Measurements from ENCODE around the gene INTS15. TPM values are rescaled to one million over a fixed set of nuclear protein-coding genes. Genes with fewer than 3 reads are reported as not detected.

The INTS15 gene
- total RNA-seq, 1 donor from 2014 or later, result 36.9 TPM

- peak; percentile 63 for DNase-seq
- H3K27me3 Mint-ChIP-seq (ENCODE audit: unreplicated experiment), result peaks cover 15% of the 10 kb centered on the region
- H3K36me3 Mint-ChIP-seq (ENCODE audit: unreplicated experiment), result no peaks in the 10 kb centered on the region
- TF ChIP-seq, protein P1, sequence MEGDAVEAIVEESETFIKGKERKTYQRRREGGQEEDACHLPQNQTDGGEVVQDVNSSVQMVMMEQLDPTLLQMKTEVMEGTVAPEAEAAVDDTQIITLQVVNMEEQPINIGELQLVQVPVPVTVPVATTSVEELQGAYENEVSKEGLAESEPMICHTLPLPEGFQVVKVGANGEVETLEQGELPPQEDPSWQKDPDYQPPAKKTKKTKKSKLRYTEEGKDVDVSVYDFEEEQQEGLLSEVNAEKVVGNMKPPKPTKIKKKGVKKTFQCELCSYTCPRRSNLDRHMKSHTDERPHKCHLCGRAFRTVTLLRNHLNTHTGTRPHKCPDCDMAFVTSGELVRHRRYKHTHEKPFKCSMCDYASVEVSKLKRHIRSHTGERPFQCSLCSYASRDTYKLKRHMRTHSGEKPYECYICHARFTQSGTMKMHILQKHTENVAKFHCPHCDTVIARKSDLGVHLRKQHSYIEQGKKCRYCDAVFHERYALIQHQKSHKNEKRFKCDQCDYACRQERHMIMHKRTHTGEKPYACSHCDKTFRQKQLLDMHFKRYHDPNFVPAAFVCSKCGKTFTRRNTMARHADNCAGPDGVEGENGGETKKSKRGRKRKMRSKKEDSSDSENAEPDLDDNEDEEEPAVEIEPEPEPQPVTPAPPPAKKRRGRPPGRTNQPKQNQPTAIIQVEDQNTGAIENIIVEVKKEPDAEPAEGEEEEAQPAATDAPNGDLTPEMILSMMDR (IDR thresholded peaks at IDR 0.05; ENCODE audit: partially characterized antibody, unreplicated experiment), result no peak
- H3K4me3 Mint-ChIP-seq (ENCODE audit: unreplicated experiment), result peak within 1 kb of the TSS; percentile 88
- peaks cover 5% of the 10 kb centered on the region for H3K4me1 Mint-ChIP-seq (ENCODE audit: low read depth, unreplicated experiment)
- H3K9me3 Mint-ChIP-seq (ENCODE audit: unreplicated experiment), result peaks cover 9% of the 10 kb centered on the region
- H3K27ac Mint-ChIP-seq (ENCODE audit: unreplicated experiment), result peak within 1 kb of the TSS; percentile 43
Measured at GRCh38 chr7:6636741-6637543, 47.1 kb downstream of the INTS15 start, which contains the start of gene ZNF316. ZNF316 (plus strand) TSS chr7:6637318; CDS start chr7:6642410, 5,092 bp downstream.

DNA sequence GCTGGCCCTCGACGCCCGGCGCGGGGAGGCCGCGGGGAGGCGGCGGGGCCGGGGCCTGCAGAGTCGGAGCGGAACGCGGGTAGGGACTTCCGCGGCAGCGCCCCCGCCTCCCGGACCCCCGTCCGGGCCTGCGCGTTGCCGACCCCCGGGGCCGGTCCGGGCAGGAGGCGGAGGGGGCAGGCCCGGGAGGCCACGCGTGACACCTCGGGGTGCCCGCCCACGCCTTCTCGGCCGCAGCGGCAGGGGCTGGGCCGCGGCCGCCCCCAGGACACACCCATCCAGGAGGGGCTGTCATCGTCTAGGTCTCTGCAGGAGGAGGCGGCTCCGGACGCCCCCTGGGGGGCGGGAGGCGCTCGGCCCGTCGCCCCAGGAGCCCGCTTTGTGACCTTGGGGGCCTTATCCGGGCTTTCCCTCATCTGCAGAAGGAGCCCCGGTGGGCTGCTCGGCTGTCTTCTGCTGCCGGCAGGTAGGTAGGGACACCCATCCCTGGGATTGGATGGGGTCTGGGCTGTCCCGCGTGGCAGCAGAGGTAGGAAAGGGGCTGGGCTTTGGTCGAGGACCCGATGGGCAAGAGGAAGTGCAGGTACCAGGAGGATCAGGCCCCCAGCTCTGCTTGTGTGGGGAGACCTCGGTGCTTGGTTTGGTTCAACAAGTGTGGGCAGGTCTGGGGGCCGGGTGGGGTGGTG lies 47.9 kb downstream of the INTS15 start:
- H3K9me3 Mint-ChIP-seq (ENCODE audit: unreplicated experiment), result peaks cover 9% of the 10 kb centered on the region

GRCh38 chr7:6639032-6639431 lies 49.2 kb downstream of the INTS15 start:
- Mint-ChIP-seq H3K9me3 (ENCODE audit: unreplicated experiment) (peaks cover 6% of the 10 kb centered on the region), H3K27ac (ENCODE audit: unreplicated experiment) (no peak overlapping the region)
- TF ChIP-seq, protein P1 (IDR thresholded peaks at IDR 0.05; ENCODE audit: partially characterized antibody, unreplicated experiment), result no peak

More for the DNA sequence above, 47.9 kb downstream of the INTS15 start:
- peak overlapping the region; percentile 88 for H3K4me3 Mint-ChIP-seq (ENCODE audit: unreplicated experiment)
- no peak overlapping the region for H3K27ac Mint-ChIP-seq (ENCODE audit: unreplicated experiment)
- peak; percentile 57 for DNase-seq
- H3K4me1 Mint-ChIP-seq (ENCODE audit: low read depth, unreplicated experiment), result peaks cover 5% of the 10 kb centered on the region
- TF ChIP-seq, protein P1 (IDR thresholded peaks at IDR 0.05; ENCODE audit: partially characterized antibody, unreplicated experiment), result peak; percentile 31
- no peaks in the 10 kb centered on the region for H3K36me3 Mint-ChIP-seq (ENCODE audit: unreplicated experiment)
- H3K27me3 Mint-ChIP-seq (ENCODE audit: unreplicated experiment), result peaks cover 15% of the 10 kb centered on the region

DNA sequence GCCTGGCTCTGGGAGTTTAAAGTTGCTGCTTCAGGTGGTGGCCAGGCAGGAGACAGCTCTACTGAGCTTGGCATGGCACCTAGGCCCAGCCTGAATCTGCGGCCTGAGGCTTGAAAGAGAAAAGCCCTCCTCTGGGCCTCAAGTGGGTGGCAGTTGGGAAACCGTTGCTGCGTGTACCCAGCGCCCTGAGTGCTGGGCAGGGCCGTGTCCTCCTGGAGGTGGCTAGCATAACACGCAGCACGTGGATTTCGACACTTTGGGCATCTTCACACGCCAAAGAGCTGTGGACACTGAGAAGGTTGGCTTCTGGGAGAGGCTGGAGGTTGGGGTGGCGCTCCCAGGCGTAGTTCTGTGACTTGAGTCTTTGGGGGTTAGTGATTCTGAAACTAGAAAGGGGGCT lies 49.8 kb downstream of the INTS15 start:
- peaks cover 13% of the 10 kb centered on the region for H3K27me3 Mint-ChIP-seq (ENCODE audit: unreplicated experiment)
- DNase-seq, result no peak
- H3K27ac Mint-ChIP-seq (ENCODE audit: unreplicated experiment), result no peak overlapping the region
- H3K36me3 Mint-ChIP-seq (ENCODE audit: unreplicated experiment), result no peaks in the 10 kb centered on the region
- H3K9me3 Mint-ChIP-seq (ENCODE audit: unreplicated experiment), result peaks cover 6% of the 10 kb centered on the region
- peaks cover 5% of the 10 kb centered on the region for H3K4me1 Mint-ChIP-seq (ENCODE audit: low read depth, unreplicated experiment)
- TF ChIP-seq, protein P1 (IDR thresholded peaks at IDR 0.05; ENCODE audit: partially characterized antibody, unreplicated experiment), result no peak
- H3K4me3 Mint-ChIP-seq (ENCODE audit: unreplicated experiment), result no peak overlapping the region

More at GRCh38 chr7:6639032-6639431, 49.2 kb downstream of the INTS15 start:
- H3K4me1 Mint-ChIP-seq (ENCODE audit: low read depth, unreplicated experiment), result peaks cover 5% of the 10 kb centered on the region
- no peaks in the 10 kb centered on the region for H3K36me3 Mint-ChIP-seq (ENCODE audit: unreplicated experiment)
- H3K4me3 Mint-ChIP-seq (ENCODE audit: unreplicated experiment), result peak overlapping the region; percentile 88
- DNase-seq, result no peak
- H3K27me3 Mint-ChIP-seq (ENCODE audit: unreplicated experiment), result peaks cover 14% of the 10 kb centered on the region

Measured in glutamatergic neuron (in vitro differentiated cells).